ENCODE data around the gene RTL1.

DNA sequence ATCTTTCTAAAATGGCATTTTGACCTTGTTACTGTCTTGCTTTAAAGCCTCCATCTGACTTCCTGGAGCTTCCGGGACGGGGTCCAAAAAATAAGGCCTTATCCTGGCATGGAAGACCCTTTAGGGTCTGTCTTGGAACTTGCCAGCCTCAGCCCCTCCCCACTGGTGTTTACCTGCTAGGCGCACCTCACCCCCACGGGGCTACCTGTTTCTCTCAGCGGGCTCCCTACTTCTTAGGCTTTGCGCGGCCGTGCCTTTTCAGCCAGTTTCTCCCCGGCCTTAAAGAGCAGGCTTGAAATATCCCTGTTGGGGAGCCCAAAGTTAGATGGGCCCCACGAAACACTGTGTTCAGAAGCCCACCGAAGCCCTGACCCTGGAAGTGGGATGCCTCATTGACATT is 5.1 kb downstream of the RTL1 start:
- TF ChIP-seq, protein P1, sequence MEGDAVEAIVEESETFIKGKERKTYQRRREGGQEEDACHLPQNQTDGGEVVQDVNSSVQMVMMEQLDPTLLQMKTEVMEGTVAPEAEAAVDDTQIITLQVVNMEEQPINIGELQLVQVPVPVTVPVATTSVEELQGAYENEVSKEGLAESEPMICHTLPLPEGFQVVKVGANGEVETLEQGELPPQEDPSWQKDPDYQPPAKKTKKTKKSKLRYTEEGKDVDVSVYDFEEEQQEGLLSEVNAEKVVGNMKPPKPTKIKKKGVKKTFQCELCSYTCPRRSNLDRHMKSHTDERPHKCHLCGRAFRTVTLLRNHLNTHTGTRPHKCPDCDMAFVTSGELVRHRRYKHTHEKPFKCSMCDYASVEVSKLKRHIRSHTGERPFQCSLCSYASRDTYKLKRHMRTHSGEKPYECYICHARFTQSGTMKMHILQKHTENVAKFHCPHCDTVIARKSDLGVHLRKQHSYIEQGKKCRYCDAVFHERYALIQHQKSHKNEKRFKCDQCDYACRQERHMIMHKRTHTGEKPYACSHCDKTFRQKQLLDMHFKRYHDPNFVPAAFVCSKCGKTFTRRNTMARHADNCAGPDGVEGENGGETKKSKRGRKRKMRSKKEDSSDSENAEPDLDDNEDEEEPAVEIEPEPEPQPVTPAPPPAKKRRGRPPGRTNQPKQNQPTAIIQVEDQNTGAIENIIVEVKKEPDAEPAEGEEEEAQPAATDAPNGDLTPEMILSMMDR (IDR thresholded peaks at IDR 0.05; ENCODE audit: low read depth, low read length, poor library complexity, severe bottlenecking): no peak
- TF ChIP-seq EZH2phosphoT487 (IDR thresholded peaks at IDR 0.05; ENCODE audit: borderline replicate concordance, low read length): no peak

Data from DOHH2 (cell line).